Astrocyte of the cerebellum (primary cell): ENCODE measurements around the gene MED25.

ENCODE experiments used
- DNase-seq: peaks from one replicate; pipeline ENCODE4 v3.0.0-alpha.2; 2011; ENCODE audit warnings: low read depth
- H3K4me3 ChIP-seq: 2 replicates; pipeline ENCODE4 v1.5.1; 2011; ENCODE audit warnings: mild to moderate bottlenecking, low read depth, low read length, moderate library complexity
- CTCF ChIP-seq: IDR thresholded peaks from 2 replicates; pipeline ENCODE4 v1.5.1; 2012; ENCODE audit warnings: low read length, low read depth, moderate library complexity, mild to moderate bottlenecking; ENCODE audit errors: missing control alignments
- in situ Hi-C: cut with HindIII; loops from 2 replicates; pipeline ENCODE4 v1.10.0; 2017; ENCODE audit warnings: low sequenced_read_pairs

Gene MED25

DNA sequence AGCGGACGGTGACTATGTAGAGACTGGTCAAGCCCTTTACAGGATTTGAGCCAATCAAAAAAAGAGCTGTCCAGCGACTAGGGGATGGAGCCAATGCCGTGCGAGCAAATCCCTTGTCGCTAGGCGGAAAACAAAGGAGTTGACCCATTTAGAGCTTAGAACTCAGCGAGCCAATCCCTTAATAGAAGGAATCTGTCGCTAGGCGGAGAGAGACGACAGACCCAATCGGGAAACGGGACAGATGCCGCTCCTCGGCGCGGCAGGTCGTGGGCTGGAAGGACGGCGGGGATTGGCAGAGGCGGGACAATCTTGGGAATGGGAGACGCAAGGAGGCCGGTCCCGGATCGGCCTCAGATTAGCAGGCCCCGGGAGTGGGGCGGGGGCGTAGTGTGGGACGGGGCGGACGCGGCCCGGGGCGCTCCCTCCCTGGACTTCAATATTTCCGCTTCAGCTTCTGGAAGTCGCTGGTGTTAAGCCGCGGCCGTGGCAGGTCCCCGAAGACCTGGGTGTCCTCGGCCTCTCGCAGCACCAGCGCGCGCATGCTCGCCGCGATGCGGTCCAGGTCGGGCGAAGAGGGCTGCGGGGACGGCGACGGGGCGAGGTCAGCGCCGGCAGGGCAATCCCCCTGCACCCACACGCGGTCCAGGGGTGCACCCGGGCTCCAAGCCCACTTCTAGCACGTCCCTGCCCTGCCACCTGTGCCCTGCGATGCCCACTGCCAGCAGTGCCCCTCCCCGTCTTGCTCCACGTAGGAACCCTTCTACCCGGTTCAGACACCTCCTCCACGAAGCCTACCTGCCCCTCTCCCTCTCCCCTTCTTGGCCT is 51.6 kb downstream of the MED25 start:
- in situ Hi-C loops, result no loop called here
- peak; percentile 100 for DNase-seq
- no peak for TF ChIP-seq CTCF
- peak overlapping the region; percentile 45 for H3K4me3 ChIP-seq

- TF ChIP-seq CTCF, result no peak
- DNase-seq, result no peak
- peak overlapping the region; percentile 45 for H3K4me3 ChIP-seq
- in situ Hi-C loops, result no loop called here
Measured at GRCh38 chr19:49870309-49870901, 52.3 kb downstream of the MED25 start.

- TF ChIP-seq CTCF, result no peak
- in situ Hi-C loops, result no loop called here
- H3K4me3 ChIP-seq, result no peak overlapping the region
Measured at GRCh38 chr19:49871349-49871985, 53.4 kb downstream of the MED25 start.

GRCh38 chr19:49872245-49873128 is 54.4 kb downstream of the MED25 start:
- TF ChIP-seq CTCF, result no peak
- DNase-seq, result no peak
- in situ Hi-C loops, result no loop called here
- no peak overlapping the region for H3K4me3 ChIP-seq

More at GRCh38 chr19:49871349-49871985, 53.4 kb downstream of the MED25 start:
- no peak for DNase-seq

DNA sequence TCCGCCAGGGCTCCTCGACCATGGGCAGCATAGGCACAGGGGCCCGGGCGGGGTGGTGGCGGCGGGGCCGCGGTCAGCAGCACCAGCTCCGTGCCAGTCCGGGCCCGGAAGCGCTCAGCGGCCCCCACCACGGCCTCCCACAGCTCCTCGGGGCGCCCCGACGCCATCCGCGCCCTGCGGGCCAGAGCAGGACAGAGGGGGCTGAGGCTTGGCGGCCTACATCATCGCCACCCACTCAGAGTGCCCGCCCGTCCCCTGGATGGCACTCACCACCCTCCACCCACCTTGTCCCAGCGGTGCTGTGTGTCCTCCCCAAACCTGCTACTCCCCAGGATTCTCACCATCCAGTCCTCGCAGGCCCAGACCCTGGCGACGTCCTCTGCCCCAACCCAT is 55.0 kb downstream of the MED25 start:
- no peak for DNase-seq
- TF ChIP-seq CTCF, result no peak
- in situ Hi-C loops, result no loop called here
- H3K4me3 ChIP-seq, result no peak overlapping the region

DNA sequence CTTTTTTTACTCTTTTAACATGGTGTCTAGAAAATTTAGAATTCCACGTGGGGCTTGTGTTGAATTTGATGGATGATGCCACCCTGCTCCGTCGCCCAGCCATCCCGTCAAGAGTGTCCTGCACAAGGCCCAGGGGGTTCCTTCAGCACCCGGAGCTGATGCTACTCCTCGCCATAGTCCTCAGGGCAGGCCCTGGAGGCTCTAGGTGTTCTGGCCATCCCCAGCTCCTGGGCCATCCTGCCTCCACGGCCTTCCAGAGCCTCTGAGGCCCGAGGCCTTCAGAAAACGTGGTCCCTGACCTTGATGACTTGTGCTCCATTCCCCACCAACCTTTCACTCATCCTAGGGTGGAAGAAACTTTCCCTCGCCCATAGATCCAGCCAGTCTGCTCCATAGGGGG is 55.7 kb downstream of the MED25 start:
- in situ Hi-C loops, result no loop called here
- TF ChIP-seq CTCF, result no peak
- no peak overlapping the region for H3K4me3 ChIP-seq
- no peak for DNase-seq
